CD4-positive, alpha-beta T cell (primary cell): ENCODE data around the gene TCEA2. TPM values are rescaled to one million over a fixed set of nuclear protein-coding genes. Genes with fewer than 3 reads are reported as not detected.
A peak's percentile ranks its signal among the peaks of the same experiment; 100 is the strongest.

Experiments used
- ATAC-seq: fragments of 200-7000 bp; cut with Tn5 transposase; one replicate; pipeline ENCODE4 v1.10.0; 2022; ENCODE audit warnings: mild to moderate bottlenecking; ENCODE audit not compliant: poor library complexity
- CTCF ChIA-PET: fragments of 350-600 bp; sonication (Branson Sonifier 250); formaldehyde crosslinking; loops from one replicate; lab custom pipeline; 2021; ENCODE audit warnings: antibody characterized with exemption, inconsistent platforms; lab: Charles Lee
- POLR2A ChIA-PET: fragments of 350-600 bp; sonication (Branson Sonifier 250); formaldehyde crosslinking; loops from one replicate; lab custom pipeline; 2021; ENCODE audit warnings: antibody characterized with exemption, inconsistent platforms; lab: Charles Lee
- DNase-seq, 14 experiments: peaks; one replicate each; pipeline ENCODE4 v3.0.0-alpha.2; 2013 to 2020; ENCODE audit warnings: mixed read lengths in 2 of 14
- H3K27ac ChIP-seq, 2 donors: one replicate each; pipeline versions ENCODE4 v1.5.1 to v1.7.0; 2013; ENCODE audit warnings: low read length in 2 of 2, low read depth in 1 of 2, mild to moderate bottlenecking in 1 of 2
- H3K27me3 ChIP-seq, 2 experiments: 1 replicate in 1 of 2; 2 replicates in 1 of 2; pipeline versions ENCODE4 v1.6.1 to v1.7.0; 2013; ENCODE audit warnings: low read length in 2 of 2, control low read depth in 1 of 2, mild to moderate bottlenecking in 1 of 2, moderate library complexity in 1 of 2; ENCODE audit not compliant: insufficient read depth in 2 of 2, control insufficient read depth in 1 of 2
- H3K36me3 ChIP-seq: one replicate; pipeline ENCODE4 v1.6.1; 2013; ENCODE audit warnings: low read length, control low read depth; ENCODE audit not compliant: insufficient read depth
- H3K4me1 ChIP-seq: one replicate; pipeline ENCODE4 v1.6.1; 2013; ENCODE audit warnings: low read length, control low read depth; ENCODE audit not compliant: insufficient read depth
- H3K4me3 ChIP-seq: one replicate; pipeline ENCODE4 v1.5.1; 2013; ENCODE audit warnings: mild to moderate bottlenecking, low read length, moderate library complexity
- H3K9me3 ChIP-seq, 2 experiments: 1 replicate in 1 of 2; 2 replicates in 1 of 2; pipeline versions ENCODE4 v1.6.1 to v1.7.0; 2013; ENCODE audit warnings: low read length in 2 of 2, mild to moderate bottlenecking in 2 of 2, control low read depth in 1 of 2, moderate library complexity in 1 of 2; ENCODE audit not compliant: control insufficient read depth in 1 of 2, insufficient read depth in 1 of 2
- H3K27ac Mint-ChIP-seq: one replicate; pipeline ENCODE4 v1.8.0; 2020; ENCODE audit warnings: mixed read lengths
- H3K27me3 Mint-ChIP-seq: one replicate; pipeline ENCODE4 v1.8.0; 2021; ENCODE audit warnings: mixed read lengths
- H3K36me3 Mint-ChIP-seq: one replicate; pipeline ENCODE4 v1.8.0; 2021; ENCODE audit warnings: low read depth, mixed read lengths
- H3K4me1 Mint-ChIP-seq: one replicate; pipeline ENCODE4 v1.8.0; 2021; ENCODE audit warnings: low read depth, mixed read lengths
- H3K4me3 Mint-ChIP-seq: one replicate; pipeline ENCODE4 v1.8.0; 2020; ENCODE audit warnings: mild to moderate bottlenecking, mixed read lengths
- H3K9me3 Mint-ChIP-seq: one replicate; pipeline ENCODE4 v1.8.0; 2020; ENCODE audit warnings: mixed read lengths
- intact Hi-C, 2 experiments: fragments of 100-400 bp; cut with DNase I in 1 of 2; cut with micrococcal nuclease in 1 of 2; formaldehyde crosslinking; loops; one replicate each; pipeline versions ENCODE4 v1.15.1 to v1.9.0; 2023 to 2025; cut with DNase I, micrococcal nuclease
- total RNA-seq, 174 experiments: library from RNA in 2 of 174; stranded (reverse) in 2 of 174; gene quantifications; one replicate each; pipeline ENCODE4 v1.2.3 and lab custom pipeline; 2021 to 2026
- TF ChIP-seq, protein P1 (sequence below): fragments of 200-600 bp; IDR thresholded peaks from one replicate; pipeline ENCODE4 v1.8.0; 2022; ENCODE audit warnings: antibody characterized with exemption, mild to moderate bottlenecking

TCEA2 gene
- total RNA-seq, 2 experiments from 2014 or later: 28.4 to 29.9 TPM

DNA sequence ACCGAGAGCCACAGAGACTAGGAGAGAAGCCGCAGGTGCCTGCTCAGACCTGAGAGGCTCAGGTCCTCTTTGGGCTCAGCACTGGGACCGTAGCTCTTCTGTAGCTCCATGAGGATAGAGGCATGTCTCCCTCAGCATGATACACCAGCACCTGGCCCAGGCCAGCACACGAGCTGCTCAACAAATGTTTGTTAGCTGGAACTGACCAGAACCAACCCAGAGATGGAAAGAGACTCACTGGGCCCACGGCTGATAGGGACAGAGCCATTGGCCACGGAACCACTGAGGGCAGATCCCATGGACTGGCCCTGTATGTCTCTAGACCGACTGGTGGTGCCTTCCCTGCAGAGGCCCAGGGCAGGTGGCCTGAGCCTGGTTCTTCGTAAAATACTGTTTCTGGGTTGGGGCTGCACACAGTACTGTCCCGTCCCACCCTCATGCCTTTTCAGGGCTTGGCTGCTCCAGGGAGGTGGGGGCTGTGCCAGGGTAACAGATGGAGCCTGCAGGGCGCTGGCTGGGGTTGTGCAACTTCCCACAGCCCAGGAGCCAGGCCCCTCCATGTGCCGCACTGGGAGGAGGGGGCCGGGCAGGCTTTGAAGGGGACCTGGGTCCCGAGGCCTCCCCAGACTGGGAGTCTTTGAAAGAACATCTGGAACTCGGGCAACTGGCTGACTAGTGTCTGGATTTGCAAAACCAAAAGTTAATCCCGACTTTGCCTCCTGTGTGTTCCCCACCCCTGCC lies 21.8 kb upstream of the TCEA2 start:
- peaks cover 61% of the 10 kb centered on the region for H3K4me1 ChIP-seq

DNA sequence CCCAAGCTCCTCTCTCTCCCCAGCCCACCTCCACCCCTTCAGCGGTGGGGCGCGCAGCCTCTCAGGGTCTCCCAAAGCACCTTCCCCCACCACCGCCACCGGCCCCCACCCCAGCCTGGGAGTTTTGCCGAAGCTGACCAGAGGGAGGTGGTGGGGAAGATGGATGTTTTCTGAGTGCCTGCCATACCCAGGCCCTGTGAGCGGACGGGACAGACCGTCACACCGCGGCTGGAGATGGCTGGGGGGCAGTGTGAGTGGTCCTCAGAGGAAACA lies 21.3 kb upstream of the TCEA2 start:
- Histone ChIP-seq H3K4me3 (peak overlapping the region; percentile 67), H3K4me1 (peaks cover 55% of the 10 kb centered on the region), H3K36me3 (no peaks in the 10 kb centered on the region), H3K27me3 (peaks cover 5 to 6% of the 10 kb centered on the region in 2 experiments), H3K9me3 (no peaks in the 10 kb centered on the region), H3K27ac (peak overlapping the region in 1 of 2 donors; percentile 46)
- TF ChIP-seq, protein P1, sequence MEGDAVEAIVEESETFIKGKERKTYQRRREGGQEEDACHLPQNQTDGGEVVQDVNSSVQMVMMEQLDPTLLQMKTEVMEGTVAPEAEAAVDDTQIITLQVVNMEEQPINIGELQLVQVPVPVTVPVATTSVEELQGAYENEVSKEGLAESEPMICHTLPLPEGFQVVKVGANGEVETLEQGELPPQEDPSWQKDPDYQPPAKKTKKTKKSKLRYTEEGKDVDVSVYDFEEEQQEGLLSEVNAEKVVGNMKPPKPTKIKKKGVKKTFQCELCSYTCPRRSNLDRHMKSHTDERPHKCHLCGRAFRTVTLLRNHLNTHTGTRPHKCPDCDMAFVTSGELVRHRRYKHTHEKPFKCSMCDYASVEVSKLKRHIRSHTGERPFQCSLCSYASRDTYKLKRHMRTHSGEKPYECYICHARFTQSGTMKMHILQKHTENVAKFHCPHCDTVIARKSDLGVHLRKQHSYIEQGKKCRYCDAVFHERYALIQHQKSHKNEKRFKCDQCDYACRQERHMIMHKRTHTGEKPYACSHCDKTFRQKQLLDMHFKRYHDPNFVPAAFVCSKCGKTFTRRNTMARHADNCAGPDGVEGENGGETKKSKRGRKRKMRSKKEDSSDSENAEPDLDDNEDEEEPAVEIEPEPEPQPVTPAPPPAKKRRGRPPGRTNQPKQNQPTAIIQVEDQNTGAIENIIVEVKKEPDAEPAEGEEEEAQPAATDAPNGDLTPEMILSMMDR: no peak
- Mint-ChIP-seq H3K27me3 (peaks cover 9% of the 10 kb centered on the region), H3K27ac (peak overlapping the region; percentile 85), H3K4me3 (peak overlapping the region; percentile 87), H3K4me1 (peaks cover 53% of the 10 kb centered on the region), H3K9me3 (no peaks in the 10 kb centered on the region), H3K36me3 (no peaks in the 10 kb centered on the region)
- no peak for DNase-seq
- ATAC-seq: no peak
- POLR2A ChIA-PET: interaction anchor here (1.0 to 1.8 kb wide), 6 partner anchors 16 to 78 kb away, joined by 3 to 14 read pairs (median 4); partner anchors contain the start of genes LKAAEAR1, OPRL1, PRPF6 and RGS19
- CTCF ChIA-PET: interaction anchor here (0.9 kb wide), 1 partner anchor 61 kb away, joined by 4 read pairs; the partner anchor contains the start of gene PRPF6
- intact Hi-C loops: loop anchor here in 1 of 2 experiments (5.0 kb wide), 1 partner anchor 36 kb away; the partner anchor contains the start of gene RGS19

More for the DNA sequence above, 21.8 kb upstream of the TCEA2 start:
- POLR2A ChIA-PET: interaction anchor here (1.2 to 3.2 kb wide), 6 partner anchors 29 to 79 kb away, joined by 3 to 30 read pairs (median 6); partner anchors contain the start of genes LKAAEAR1, OPRL1, PRPF6 and RGS19
- ATAC-seq (no peak), DNase-seq (no peak)
- CTCF ChIA-PET: interaction anchor here (0.9 to 1.6 kb wide), 2 partner anchors 16 to 61 kb away, joined by 4 to 5 read pairs; partner anchors contain the start of gene PRPF6
- H3K27ac ChIP-seq: no peak overlapping the region
- intact Hi-C loops: loop anchor here in 1 of 2 experiments (5.0 kb wide), 1 partner anchor 36 kb away; the partner anchor contains the start of gene RGS19
- Mint-ChIP-seq H3K9me3 (no peaks in the 10 kb centered on the region), H3K27me3 (peaks cover 4% of the 10 kb centered on the region), H3K36me3 (no peaks in the 10 kb centered on the region), H3K4me1 (peaks cover 49% of the 10 kb centered on the region), H3K27ac (peak overlapping the region; percentile 85), H3K4me3 (peak overlapping the region; percentile 87)
- H3K9me3 ChIP-seq: no peaks in the 10 kb centered on the region
- H3K36me3 ChIP-seq: no peaks in the 10 kb centered on the region
- TF ChIP-seq, protein P1: no peak
- peak overlapping the region; percentile 67 for H3K4me3 ChIP-seq
- peaks cover 3 to 5% of the 10 kb centered on the region in 2 experiments for H3K27me3 ChIP-seq

DNA sequence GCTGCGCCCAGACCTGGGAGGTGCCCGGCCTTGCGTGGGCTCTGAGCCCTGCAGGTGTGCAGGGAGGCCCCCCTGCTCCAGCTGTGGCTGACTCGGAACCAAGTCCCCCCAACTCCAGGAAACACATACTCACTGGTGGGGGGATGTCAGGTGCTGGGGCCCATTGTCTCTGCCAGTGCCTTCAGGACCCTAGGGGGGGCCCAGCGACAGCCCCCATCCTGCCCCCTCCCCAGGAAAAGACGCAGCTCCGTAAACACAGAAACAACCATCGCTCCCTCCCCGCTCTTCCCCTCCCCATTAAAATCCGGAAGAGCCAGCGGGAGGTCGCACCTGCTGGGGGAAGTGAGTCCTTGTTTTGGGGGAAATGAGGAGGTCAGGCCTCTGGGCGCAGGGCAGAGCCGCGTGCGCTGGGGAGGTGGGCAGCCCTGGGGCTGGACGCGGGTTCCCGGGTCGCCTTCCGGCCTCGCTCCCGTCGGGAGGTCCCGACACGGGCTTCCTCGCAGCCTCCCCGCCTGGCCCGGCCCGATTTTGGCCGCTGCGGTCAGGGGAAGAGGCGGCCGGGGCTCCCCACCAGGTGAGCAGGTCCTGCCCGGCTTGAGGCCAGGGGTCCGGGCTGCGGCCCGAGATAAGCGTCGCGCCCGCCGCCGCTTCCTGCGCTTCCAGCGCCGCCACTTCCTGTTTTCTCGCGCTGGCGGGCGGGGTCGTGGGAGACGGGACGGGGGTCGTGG lies 20.8 kb upstream of the TCEA2 start:
- ATAC-seq (no peak), DNase-seq (peak in 3 of 14 experiments; percentile 27 to 51 (median 47))
- ChIA-PET CTCF (interaction anchor here (0.9 kb wide), 1 partner anchor 62 kb away, joined by 4 read pairs; the partner anchor contains the start of gene PRPF6), POLR2A (interaction anchor here (1.0 to 1.8 kb wide), 6 partner anchors 15 to 78 kb away, joined by 3 to 14 read pairs (median 4); partner anchors contain the start of genes LKAAEAR1, OPRL1, PRPF6 and RGS19)
- Mint-ChIP-seq H3K27me3 (peaks cover 14% of the 10 kb centered on the region), H3K4me1 (peaks cover 53% of the 10 kb centered on the region), H3K9me3 (no peaks in the 10 kb centered on the region), H3K4me3 (peak overlapping the region; percentile 87), H3K36me3 (no peaks in the 10 kb centered on the region), H3K27ac (peak overlapping the region; percentile 85)
- H3K4me1 ChIP-seq: peaks cover 50% of the 10 kb centered on the region
- peaks cover 5 to 6% of the 10 kb centered on the region in 2 experiments for H3K27me3 ChIP-seq
- no peaks in the 10 kb centered on the region for H3K9me3 ChIP-seq
- peak overlapping the region; percentile 67 for H3K4me3 ChIP-seq
- no peaks in the 10 kb centered on the region for H3K36me3 ChIP-seq
- intact Hi-C loops: loop anchor here in 1 of 2 experiments (5.0 kb wide), 1 partner anchor 35 kb away; the partner anchor contains the start of gene RGS19
- TF ChIP-seq, protein P1: no peak
- H3K27ac ChIP-seq: peak overlapping the region; percentile 46 to 61
